ENCODE results near the gene RNF182. TPM values are rescaled to one million over a fixed set of nuclear protein-coding genes. Genes with fewer than 3 reads are reported as not detected.

Gene RNF182
- total RNA-seq, 2 experiments from 2014 or later = 0.11 to 0.20 TPM

- Histone ChIP-seq H3K27me3 (ENCODE audit: control insufficient read depth in 1 of 2, insufficient read depth in 2 of 2, low read length in 2 of 2) (no peaks in the 10 kb centered on the region), H3K9me3 (ENCODE audit: control insufficient read depth in 1 of 2, insufficient read depth in 1 of 2, low read length in 2 of 2) (peaks cover 0 to 4% of the 10 kb centered on the region in 2 experiments), H3K4me3 (ENCODE audit: low read length) (no peak overlapping the region), H3K36me3 (ENCODE audit: insufficient read depth, low read length) (no peaks in the 10 kb centered on the region), H3K4me1 (ENCODE audit: insufficient read depth, low read length) (no peaks in the 10 kb centered on the region), H3K27ac (ENCODE audit: low read depth in 1 of 2, low read length in 2 of 2) (no peak overlapping the region)
- H3K36me3 Mint-ChIP-seq (ENCODE audit: low read depth) = no peaks in the 10 kb centered on the region
- intact Hi-C loops (cut with DNase I, micrococcal nuclease) = no loop called here
- TF ChIP-seq CTCF (IDR thresholded peaks at IDR 0.05) = no peak
- no peak for DNase-seq
- CTCF ChIA-PET = no interaction called here
- H3K9me3 Mint-ChIP-seq = peaks cover 2% of the 10 kb centered on the region
- H3K4me1 Mint-ChIP-seq (ENCODE audit: low read depth) = no peaks in the 10 kb centered on the region
- ATAC-seq (ENCODE audit: poor library complexity) = no peak
- POLR2A ChIA-PET = no interaction called here
- H3K27ac Mint-ChIP-seq = no peak overlapping the region
- no peaks in the 10 kb centered on the region for H3K27me3 Mint-ChIP-seq
- no peak overlapping the region for H3K4me3 Mint-ChIP-seq
Measured at GRCh38 chr6:13881621-13882165, 43.1 kb upstream of the RNF182 start.

- no peak for ATAC-seq (ENCODE audit: poor library complexity)
- no peaks in the 10 kb centered on the region for H3K9me3 ChIP-seq (ENCODE audit: control insufficient read depth in 1 of 2, insufficient read depth in 1 of 2, low read length in 2 of 2)
Measured at GRCh38 chr6:13883966-13884365, 40.8 kb upstream of the RNF182 start.

GRCh38 chr6:13884397-13884796 lies 40.4 kb upstream of the RNF182 start:
- TF ChIP-seq CTCF (IDR thresholded peaks at IDR 0.05) = no peak
- Histone ChIP-seq H3K27me3 (ENCODE audit: control insufficient read depth in 1 of 2, insufficient read depth in 2 of 2, low read length in 2 of 2) (no peaks in the 10 kb centered on the region), H3K4me3 (ENCODE audit: low read length) (no peak overlapping the region), H3K27ac (ENCODE audit: low read depth in 1 of 2, low read length in 2 of 2) (no peak overlapping the region), H3K4me1 (ENCODE audit: insufficient read depth, low read length) (no peaks in the 10 kb centered on the region), H3K36me3 (ENCODE audit: insufficient read depth, low read length) (no peaks in the 10 kb centered on the region), H3K9me3 (ENCODE audit: control insufficient read depth in 1 of 2, insufficient read depth in 1 of 2, low read length in 2 of 2) (no peaks in the 10 kb centered on the region)
- Mint-ChIP-seq H3K27me3 (no peaks in the 10 kb centered on the region), H3K4me3 (no peak overlapping the region), H3K36me3 (ENCODE audit: low read depth) (no peaks in the 10 kb centered on the region), H3K27ac (no peak overlapping the region), H3K4me1 (ENCODE audit: low read depth) (no peaks in the 10 kb centered on the region), H3K9me3 (no peaks in the 10 kb centered on the region)
- DNase-seq (no peak), ATAC-seq (ENCODE audit: poor library complexity) (no peak)
- ChIA-PET CTCF (no interaction called here), POLR2A (no interaction called here)
- intact Hi-C loops (cut with DNase I, micrococcal nuclease) = no loop called here

More at GRCh38 chr6:13883966-13884365, 40.8 kb upstream of the RNF182 start:
- intact Hi-C loops (cut with DNase I, micrococcal nuclease) = no loop called here
- H3K4me3 ChIP-seq (ENCODE audit: low read length) = no peak overlapping the region
- TF ChIP-seq CTCF (IDR thresholded peaks at IDR 0.05) = no peak
- H3K27ac Mint-ChIP-seq = no peak overlapping the region
- H3K27ac ChIP-seq (ENCODE audit: low read depth in 1 of 2, low read length in 2 of 2) = no peak overlapping the region
- POLR2A ChIA-PET = no interaction called here
- no peak for DNase-seq
- H3K4me1 ChIP-seq (ENCODE audit: insufficient read depth, low read length) = no peaks in the 10 kb centered on the region
- H3K27me3 Mint-ChIP-seq = no peaks in the 10 kb centered on the region
- no peaks in the 10 kb centered on the region for H3K4me1 Mint-ChIP-seq (ENCODE audit: low read depth)
- no peaks in the 10 kb centered on the region for H3K9me3 Mint-ChIP-seq
- CTCF ChIA-PET = no interaction called here
- no peak overlapping the region for H3K4me3 Mint-ChIP-seq
- no peaks in the 10 kb centered on the region for H3K27me3 ChIP-seq (ENCODE audit: control insufficient read depth in 1 of 2, insufficient read depth in 2 of 2, low read length in 2 of 2)
- H3K36me3 ChIP-seq (ENCODE audit: insufficient read depth, low read length) = no peaks in the 10 kb centered on the region
- no peaks in the 10 kb centered on the region for H3K36me3 Mint-ChIP-seq (ENCODE audit: low read depth)

Data from CD4-positive, alpha-beta T cell (primary cell).